K562 (cell line): Measurements from ENCODE around the gene ZNF43. TPM values are rescaled to one million over a fixed set of nuclear protein-coding genes. Genes with fewer than 3 reads are reported as not detected.

ENCODE experiments used
- ATF1 ChIP-seq, 2 experiments: fragments of 450-650 bp in 1 of 2; IDR thresholded peaks; 2 replicates each; pipeline ENCODE4 v1.6.1; 2016; ENCODE audit warnings: missing compliant biosample characterization in 1 of 2, missing genetic modification characterization in 1 of 2
- ATF7 ChIP-seq: fragments of 450-650 bp; IDR thresholded peaks from 2 replicates; pipeline ENCODE4 v1.7.1; 2014; ENCODE audit warnings: mild to moderate bottlenecking, moderate library complexity
- BHLHE40 ChIP-seq: IDR thresholded peaks from 2 replicates; pipeline ENCODE4 v1.6.1; 2011; ENCODE audit warnings: low read length, improper control_type of control experiment
- CC2D1A ChIP-seq: fragments of 450-650 bp; IDR thresholded peaks from 2 replicates; pipeline ENCODE4 v1.6.1; 2017; ENCODE audit warnings: mild to moderate bottlenecking
- DPF2 ChIP-seq: fragments of 450-650 bp; IDR thresholded peaks from 2 replicates; pipeline ENCODE4 v1.6.1; 2016
- ERF ChIP-seq: fragments of 450-650 bp; formaldehyde crosslinking; IDR thresholded peaks from 2 replicates; pipeline ENCODE4 v1.4.0; 2020; ENCODE audit warnings: mild to moderate bottlenecking, mixed read lengths
- ETS1 ChIP-seq: conservative IDR thresholded peaks from 2 replicates; pipeline ENCODE4 v1.6.1; 2011; ENCODE audit warnings: low read depth, mild to moderate bottlenecking, low read length; ENCODE audit not compliant: control insufficient read depth
- HDAC1 ChIP-seq, 2 experiments: fragments of 450-650 bp; IDR thresholded peaks; 2 replicates each; pipeline ENCODE4 v1.6.1; 2016 to 2017; ENCODE audit warnings: inconsistent platforms in 1 of 2, mild to moderate bottlenecking in 1 of 2, moderate library complexity in 1 of 2
- HINFP ChIP-seq: fragments of 450-650 bp; conservative IDR thresholded peaks from 2 replicates; pipeline ENCODE4 v1.6.1; 2016; ENCODE audit warnings: missing genetic modification characterization, low read depth, mild to moderate bottlenecking, control low read depth, missing compliant biosample characterization
- HMG20A ChIP-seq: fragments of 450-650 bp; formaldehyde crosslinking; conservative IDR thresholded peaks from 2 replicates; pipeline ENCODE4 v1.4.0; 2020; ENCODE audit warnings: mild to moderate bottlenecking, mixed read lengths
- HNRNPL ChIP-seq: fragments of 200-400 bp; formaldehyde crosslinking; IDR thresholded peaks from 2 replicates; pipeline ENCODE4 v1.6.1; 2017; ENCODE audit warnings: low read depth, mild to moderate bottlenecking, low read length
- L3MBTL2 ChIP-seq: fragments of 450-650 bp; IDR thresholded peaks from 2 replicates; pipeline ENCODE4 v1.6.1; 2016; ENCODE audit warnings: mild to moderate bottlenecking, moderate library complexity
- LEF1 ChIP-seq: fragments of 450-650 bp; IDR thresholded peaks from 2 replicates; pipeline ENCODE4 v1.6.1; 2016; ENCODE audit warnings: mild to moderate bottlenecking
- NFE2L1 ChIP-seq: fragments of 450-650 bp; IDR thresholded peaks from 2 replicates; pipeline ENCODE4 v1.6.1; 2016; ENCODE audit warnings: missing genetic modification characterization, low read depth, mild to moderate bottlenecking, missing compliant biosample characterization, moderate library complexity, borderline replicate concordance
- POLR2A ChIP-seq: fragments of 450-650 bp; conservative IDR thresholded peaks from 2 replicates; pipeline ENCODE4 v1.6.1; 2016
- PRDM10 ChIP-seq: fragments of 450-650 bp; IDR thresholded peaks from 2 replicates; pipeline ENCODE4 v1.6.1; 2018; ENCODE audit not compliant: partially characterized antibody
- SLC30A9 ChIP-seq: fragments of 250-450 bp; sonication (Bioruptor Pico); IDR thresholded peaks from 2 replicates; pipeline ENCODE4 v1.8.0; 2022; ENCODE audit warnings: mild to moderate bottlenecking, moderate library complexity
- TAL1 ChIP-seq: fragments of 450-650 bp; IDR thresholded peaks from 2 replicates; pipeline ENCODE4 v1.6.1; 2016; ENCODE audit warnings: mild to moderate bottlenecking
- U2AF1 ChIP-seq: fragments of 200-400 bp; formaldehyde crosslinking; optimal IDR thresholded peaks from 2 replicates; pipeline ENCODE3; 2017; ENCODE audit warnings: mild to moderate bottlenecking, low read depth, low read length, moderate library complexity
- ZBTB43 ChIP-seq: sonication (generic); formaldehyde crosslinking; IDR thresholded peaks from 2 replicates; pipeline ENCODE4 v1.8.0; 2023; ENCODE audit warnings: mild to moderate bottlenecking, missing genetic modification reagents
- ZNF134 ChIP-seq: fragments of 250-450 bp; sonication (Bioruptor Pico); conservative IDR thresholded peaks from 2 replicates; pipeline ENCODE4 v1.4.0; 2020
- ZNF551 ChIP-seq: fragments of 250-450 bp; sonication (Bioruptor Pico); IDR thresholded peaks from 2 replicates; pipeline ENCODE4 v1.5.0; 2021; ENCODE audit warnings: mild to moderate bottlenecking, moderate library complexity
- ZZZ3 ChIP-seq: fragments of 450-650 bp; IDR thresholded peaks from 2 replicates; pipeline ENCODE4 v1.6.1; 2016; ENCODE audit warnings: antibody characterized with exemption, mild to moderate bottlenecking, moderate library complexity
- polyA plus RNA-seq, 8 experiments: library from polyadenylated mRNA; depleted of rRNA in 4 of 8; stranded (reverse) in 5 of 8; unstranded in 3 of 8; fragments of >200 nt; fragmentation: Nextera tagmentation in 2 of 8; fragmentation: Illumina TruSeq in 1 of 8; extraction: Ambion mirVana in 2 of 8; extraction: Trizol in 1 of 8; gene quantifications; 2 replicates each; pipeline versions ENCODE4 v1.2.1 to v1.2.3, GENCODE V29; 2011 to 2014; ENCODE audit warnings: inconsistent platforms in 1 of 8, missing spikeins in 1 of 8
- total RNA-seq, 7 experiments: library from RNA; depleted of rRNA in 6 of 7; stranded (reverse); fragments of >200 nt in 6 of 7; fragmentation: Illumina TruSeq in 2 of 7; extraction: Trizol in 2 of 7; gene quantifications; 2 replicates each; pipeline versions ENCODE4 v1.2.1 to v1.2.3, GENCODE V29; 2011 to 2021; ENCODE audit warnings: low replicate concordance in 1 of 7

Gene ZNF43
- total and polyA plus RNA-seq, 9 of the 15 experiments (the other 6 are each of a cell fraction or from before 2014, with no cell fraction given): 3.6 to 18.6 (median 9.2) TPM

- TF ChIP-seq ERF (no peak), ATF7 (no peak), ATF1 (CRISPR knock-in tag; IDR thresholded peaks at IDR 0.05) (no peak), ATF1 (tag; IDR thresholded peaks at IDR 0.05) (peak; percentile 28; the same call in 1 of the 2 replicates), DPF2 (no peak), ZZZ3 (no peak), PRDM10 (no peak), BHLHE40 (no peak), CC2D1A (peak; percentile 60; the same call in 1 of the 2 replicates), HNRNPL (no peak), ZBTB43 (CRISPR knock-in tag) (no peak), TAL1 (no peak), HINFP (tag) (peak; percentile 56; the same call in 1 of the 2 replicates), ZNF134 (CRISPR knock-in tag) (no peak), LEF1 (no peak), NFE2L1 (tag) (no peak), HDAC1 (IDR thresholded peaks at IDR 0.05) (peak in 1 of 2 experiments; percentile 40; a peak in 1 of 4 replicates), ZNF551 (CRISPR knock-in tag) (no peak), POLR2A (peak; percentile 71), U2AF1 (no peak), L3MBTL2 (peak; percentile 54; the same call in 1 of the 2 replicates), ETS1 (no peak), SLC30A9 (CRISPR knock-in tag) (no peak), HMG20A (CRISPR knock-in tag) (no peak)
Observed at GRCh38 chr19:21851596-21852345, 15.8 kb upstream of the ZNF43 start (continued).
